GM12801 (cell line): ENCODE results near the gene ATP1A3.

Experiments
- TF ChIP-seq, protein P1 (sequence below): IDR thresholded peaks from one replicate; pipeline ENCODE4 v1.5.1; 2011; ENCODE audit warnings: control low read depth; ENCODE audit not compliant: insufficient read length; ENCODE audit errors: extremely low read depth

Gene ATP1A3

DNA sequence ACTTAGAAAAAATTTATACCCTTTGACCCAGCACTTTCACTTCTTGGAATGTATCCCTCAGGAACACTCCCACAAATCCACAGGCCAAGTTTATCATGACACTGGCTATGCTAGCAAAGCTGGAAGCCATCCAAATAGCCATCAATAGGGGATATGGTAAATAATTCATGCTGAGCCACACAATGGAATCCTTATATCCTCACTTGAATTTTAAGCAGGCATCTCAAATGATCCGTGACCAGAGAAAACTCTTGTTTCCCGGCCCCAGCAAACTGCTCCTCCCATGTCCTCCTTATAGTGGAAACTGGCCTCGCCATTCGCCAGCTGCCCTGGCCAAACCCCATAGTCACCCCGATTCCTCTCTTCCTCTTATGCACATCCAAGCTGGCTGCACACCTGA, 38.4 kb upstream of the ATP1A3 start:
- TF ChIP-seq, protein P1, sequence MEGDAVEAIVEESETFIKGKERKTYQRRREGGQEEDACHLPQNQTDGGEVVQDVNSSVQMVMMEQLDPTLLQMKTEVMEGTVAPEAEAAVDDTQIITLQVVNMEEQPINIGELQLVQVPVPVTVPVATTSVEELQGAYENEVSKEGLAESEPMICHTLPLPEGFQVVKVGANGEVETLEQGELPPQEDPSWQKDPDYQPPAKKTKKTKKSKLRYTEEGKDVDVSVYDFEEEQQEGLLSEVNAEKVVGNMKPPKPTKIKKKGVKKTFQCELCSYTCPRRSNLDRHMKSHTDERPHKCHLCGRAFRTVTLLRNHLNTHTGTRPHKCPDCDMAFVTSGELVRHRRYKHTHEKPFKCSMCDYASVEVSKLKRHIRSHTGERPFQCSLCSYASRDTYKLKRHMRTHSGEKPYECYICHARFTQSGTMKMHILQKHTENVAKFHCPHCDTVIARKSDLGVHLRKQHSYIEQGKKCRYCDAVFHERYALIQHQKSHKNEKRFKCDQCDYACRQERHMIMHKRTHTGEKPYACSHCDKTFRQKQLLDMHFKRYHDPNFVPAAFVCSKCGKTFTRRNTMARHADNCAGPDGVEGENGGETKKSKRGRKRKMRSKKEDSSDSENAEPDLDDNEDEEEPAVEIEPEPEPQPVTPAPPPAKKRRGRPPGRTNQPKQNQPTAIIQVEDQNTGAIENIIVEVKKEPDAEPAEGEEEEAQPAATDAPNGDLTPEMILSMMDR = no peak

DNA sequence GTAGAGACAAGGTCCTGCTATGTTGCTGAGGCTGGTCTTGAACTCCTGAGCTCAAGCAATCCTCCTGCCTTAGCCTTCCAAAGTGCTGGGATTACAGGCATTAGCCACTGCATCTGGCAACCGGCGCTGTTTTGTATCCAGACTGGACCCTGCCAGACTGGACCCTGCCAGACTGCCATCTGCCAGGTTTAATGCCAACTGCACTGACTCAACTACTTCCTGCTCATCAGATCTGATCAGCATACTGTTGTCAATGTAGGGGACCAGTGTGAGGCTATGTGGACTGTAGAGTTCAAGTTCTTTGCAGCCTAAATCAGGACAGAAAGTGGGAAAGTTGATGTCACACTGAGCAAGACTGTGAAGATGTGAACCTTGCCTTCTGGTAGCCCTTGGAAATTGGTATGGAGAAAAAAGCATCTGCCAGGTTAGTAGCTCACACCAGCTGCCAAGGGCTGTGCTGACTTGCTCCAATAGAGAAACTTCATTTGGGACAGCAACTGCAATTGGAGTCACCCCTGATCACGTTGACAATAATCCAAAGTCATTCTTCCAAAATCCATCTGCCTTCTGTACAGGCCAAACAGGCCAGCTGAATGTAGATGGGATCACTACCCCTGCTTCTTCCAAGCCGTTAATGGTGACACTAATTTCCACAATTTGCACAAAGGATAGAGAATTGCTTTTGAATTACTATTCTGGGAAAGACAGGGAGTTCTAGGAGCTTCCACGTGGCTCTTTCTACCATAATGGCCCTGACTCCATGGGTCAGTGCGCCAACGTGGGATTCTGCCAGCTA, 36.8 kb upstream of the ATP1A3 start:
- TF ChIP-seq, protein P1 = no peak

DNA sequence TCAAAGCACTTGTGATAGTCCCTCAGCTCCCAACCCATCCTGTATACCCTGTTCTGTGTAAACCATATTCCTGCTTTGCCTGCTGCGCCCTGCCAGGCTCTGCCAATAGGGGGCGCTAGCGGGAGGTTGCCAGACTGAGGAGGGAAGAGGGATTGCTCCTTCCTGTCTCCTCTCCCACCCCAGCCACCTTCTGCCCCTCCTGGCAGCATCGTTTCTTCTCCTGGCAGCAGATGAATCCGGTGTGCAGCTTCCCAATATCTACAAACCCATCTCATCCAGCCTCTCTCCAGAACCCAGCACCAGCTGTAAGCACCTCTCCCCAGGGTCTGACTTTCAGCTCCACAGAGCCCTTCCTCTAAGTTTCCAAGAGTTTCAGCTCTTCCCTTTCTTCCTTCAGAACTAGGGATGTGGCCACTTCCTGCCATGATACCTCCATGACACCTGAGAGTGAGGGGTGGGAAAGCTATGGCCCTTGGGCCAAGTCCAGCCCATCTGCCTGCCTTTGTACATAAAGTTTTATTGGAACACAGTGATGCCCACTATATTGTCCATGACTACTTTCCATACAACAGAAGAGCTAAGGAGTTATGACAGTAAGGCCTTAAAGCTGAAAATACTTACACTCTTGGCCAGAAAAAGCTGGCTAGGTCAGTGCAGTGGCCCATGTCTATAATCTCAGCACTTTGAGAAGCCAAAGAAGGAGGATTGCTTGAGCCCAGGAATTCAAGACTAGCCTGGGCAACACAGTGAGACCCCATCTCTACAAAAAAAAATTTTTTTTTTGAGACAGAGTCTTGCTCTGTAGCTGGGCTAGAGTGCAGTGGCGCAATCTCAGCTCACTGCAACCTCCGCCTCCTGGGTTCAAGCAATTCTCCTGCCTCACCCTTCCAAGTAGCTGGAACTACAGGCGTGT, 34.5 kb upstream of the ATP1A3 start:
- TF ChIP-seq, protein P1 = no peak

DNA sequence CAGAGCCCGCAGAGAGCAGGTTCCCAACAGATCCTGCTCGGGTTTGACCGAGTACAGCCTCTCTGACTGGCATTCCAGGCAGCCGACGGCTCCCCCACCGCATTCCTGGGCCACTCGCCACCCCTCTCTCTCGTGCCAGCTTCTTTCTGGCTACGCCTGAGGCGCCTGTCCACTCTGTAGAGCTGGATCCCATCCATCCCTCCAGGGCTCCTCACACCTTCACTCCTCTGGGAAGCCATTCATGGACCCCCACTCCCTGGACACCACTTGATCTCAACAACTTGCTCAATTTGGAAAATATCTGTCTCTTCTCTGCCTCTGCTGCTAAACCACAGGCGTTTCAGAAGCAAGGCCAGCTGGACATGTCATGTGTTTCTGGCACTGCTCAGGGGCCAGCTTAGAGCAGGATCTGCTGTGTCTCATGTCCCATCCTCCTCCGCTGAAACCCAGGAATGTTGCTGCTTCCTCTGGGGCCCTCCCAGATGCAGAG, 30.6 kb upstream of the ATP1A3 start:
- TF ChIP-seq, protein P1 = no peak

DNA sequence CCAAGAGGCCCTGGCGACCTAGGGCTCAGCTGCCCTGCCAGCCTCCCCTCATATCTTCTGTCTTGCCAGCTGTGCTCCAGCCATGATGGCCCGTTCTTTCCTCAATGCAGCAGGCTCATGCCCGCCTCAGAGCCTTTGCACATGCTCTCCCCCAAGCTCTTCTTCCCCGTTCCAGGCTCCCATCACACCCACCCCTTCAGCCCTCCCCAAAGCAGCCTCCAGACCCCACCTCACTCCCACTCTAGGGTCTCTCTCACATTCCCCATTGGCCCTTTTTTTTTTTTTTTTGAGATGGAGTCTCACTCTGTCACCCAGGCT, 29.9 kb upstream of the ATP1A3 start:
- TF ChIP-seq, protein P1 = no peak

DNA sequence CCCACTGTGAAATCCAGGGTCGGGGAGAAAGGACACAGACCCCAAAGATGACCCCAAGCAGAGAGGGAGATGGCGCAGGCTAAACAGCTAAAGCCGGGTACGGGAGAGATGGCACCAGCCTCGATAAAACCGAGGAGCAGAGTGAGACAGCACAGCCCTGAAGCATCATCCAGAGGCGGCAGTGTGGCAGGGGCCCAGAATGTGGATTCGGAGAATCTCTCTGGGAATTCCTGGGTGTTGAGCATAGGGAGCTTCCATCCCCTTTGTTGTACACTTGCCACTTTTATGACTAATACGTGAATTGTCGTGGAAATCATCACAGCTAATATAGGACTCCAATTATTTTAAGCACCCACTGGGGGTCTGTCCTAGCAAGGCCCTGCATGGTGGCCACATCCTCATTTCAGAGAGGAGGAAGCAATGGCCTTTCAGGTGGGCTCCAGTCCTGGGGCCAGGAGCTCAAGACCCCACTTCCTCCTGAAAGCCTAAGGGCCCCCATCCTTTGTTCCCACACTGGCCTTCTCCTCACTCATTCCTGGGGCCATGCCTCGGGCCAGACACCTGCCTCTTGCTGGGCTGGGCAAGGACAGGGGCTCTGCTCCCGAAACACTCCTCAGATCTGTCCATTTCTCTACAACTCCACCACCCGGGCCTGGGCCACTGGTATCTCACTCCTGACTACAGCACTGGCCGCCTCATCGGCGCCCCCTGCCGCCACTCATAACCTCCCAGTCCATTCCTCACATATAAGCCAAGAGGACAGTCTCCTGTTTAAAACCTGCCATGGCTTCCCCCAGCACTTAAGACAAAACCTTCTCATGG, 29.3 kb upstream of the ATP1A3 start:
- TF ChIP-seq, protein P1 = no peak

DNA sequence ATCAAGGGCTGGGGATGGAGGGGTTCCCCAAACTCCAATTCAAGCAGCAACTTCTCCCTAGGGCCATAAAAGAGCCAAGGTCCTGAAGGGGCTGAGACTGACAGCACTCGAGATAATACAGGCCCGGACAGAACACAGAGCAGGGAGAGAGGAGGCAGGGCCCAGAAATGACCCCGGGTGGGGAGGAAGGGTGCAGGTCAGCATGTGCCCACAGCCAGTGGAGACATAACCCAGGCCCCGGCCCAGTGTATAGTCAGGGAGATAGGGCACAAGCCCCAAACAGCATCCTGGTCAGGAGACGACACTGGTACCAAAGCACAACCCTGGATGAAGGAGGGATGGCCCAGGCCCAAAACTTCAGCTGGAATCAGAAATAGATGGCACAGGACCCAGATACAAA, 28.6 kb upstream of the ATP1A3 start:
- TF ChIP-seq, protein P1 = no peak
